Endodermal cell (in vitro differentiated cells): ENCODE results near the gene FEM1B. TPM values are rescaled to one million over a fixed set of nuclear protein-coding genes. Genes with fewer than 3 reads are reported as not detected.

Experiments
- DNase-seq: peaks from one replicate; pipeline ENCODE4 v3.0.0-alpha.2; 2017
- H3K27ac ChIP-seq: 2 replicates; pipeline ENCODE4 v1.5.1; 2013; ENCODE audit warnings: mild to moderate bottlenecking, low read depth, low read length, moderate library complexity
- H3K27me3 ChIP-seq: 2 replicates; pipeline ENCODE4 v1.6.1; 2013; ENCODE audit warnings: mild to moderate bottlenecking, low read length, moderate library complexity; ENCODE audit not compliant: insufficient read depth, control insufficient read depth, poor library complexity, severe bottlenecking
- H3K36me3 ChIP-seq: 2 replicates; pipeline ENCODE4 v1.7.0; 2013; ENCODE audit warnings: mild to moderate bottlenecking, low read length, moderate library complexity; ENCODE audit not compliant: control insufficient read depth, insufficient read depth
- H3K4me1 ChIP-seq: one replicate; pipeline ENCODE4 v1.7.0; 2013; ENCODE audit warnings: low read length; ENCODE audit not compliant: control insufficient read depth, insufficient read depth
- H3K4me3 ChIP-seq: 2 replicates; pipeline ENCODE4 v1.5.1; 2013; ENCODE audit warnings: mild to moderate bottlenecking, low read length, moderate library complexity
- H3K9ac ChIP-seq: 2 replicates; pipeline ENCODE4 v1.6.1; 2013; ENCODE audit warnings: mild to moderate bottlenecking, low read length, moderate library complexity; ENCODE audit not compliant: poor library complexity, severe bottlenecking; ENCODE audit errors: extremely low read depth
- H3K9me3 ChIP-seq: 2 replicates; pipeline ENCODE4 v1.6.1; 2013; ENCODE audit warnings: mild to moderate bottlenecking, low read length, moderate library complexity; ENCODE audit not compliant: control insufficient read depth
- H3K27ac Mint-ChIP-seq: 2 replicates; pipeline ENCODE4 v1.8.0; 2020; ENCODE audit warnings: mixed read lengths
- H3K27me3 Mint-ChIP-seq: 2 replicates; pipeline ENCODE4 v1.8.0; 2021; ENCODE audit warnings: mild to moderate bottlenecking, mixed read lengths; ENCODE audit not compliant: insufficient read depth
- H3K36me3 Mint-ChIP-seq: 2 replicates; pipeline ENCODE4 v1.8.0; 2020; ENCODE audit warnings: low read depth, mixed read lengths
- H3K4me1 Mint-ChIP-seq: 2 replicates; pipeline ENCODE4 v1.8.0; 2020; ENCODE audit warnings: mixed read lengths
- H3K4me3 Mint-ChIP-seq: 2 replicates; pipeline ENCODE4 v1.8.0; 2020; ENCODE audit warnings: mild to moderate bottlenecking, moderate library complexity, mixed read lengths
- H3K9me3 Mint-ChIP-seq: 2 replicates; pipeline ENCODE4 v1.8.0; 2020; ENCODE audit warnings: mild to moderate bottlenecking, mixed read lengths
- CTCF ChIP-seq: fragments of 200-600 bp; sonication (generic); conservative IDR thresholded peaks from 2 replicates; pipeline ENCODE4 v1.5.0; 2021; ENCODE audit warnings: antibody characterized with exemption, mild to moderate bottlenecking
- WGBS, 2 experiments: methylation state at CpG; one replicate each; pipeline versions ENCODE4 v1.1.5 to v1.1.7; 2013; ENCODE audit warnings: missing lambda C conversion rate in 2 of 2, mixed read lengths in 1 of 2; ENCODE audit not compliant: insufficient coverage in 1 of 2, insufficient read length in 1 of 2; 5-methylcytosine and 5-hydroxymethylcytosine counted together
- total RNA-seq, 2 donors: library from RNA; stranded (reverse); fragmentation: NEBNext Ultra II Directional in 1 of 2; extraction: Animal tissue kit (Norgen Biotek cat#: 25700) in 1 of 2; gene quantifications; 2 replicates in 1 of 2; 3 replicates in 1 of 2; pipeline ENCODE4 v1.2.1, GENCODE V29; 2021

Gene FEM1B
- total RNA-seq, 2 donors from 2014 or later: 65.4 to 67.9 TPM

GRCh38 chr15:68289057-68289456, 11.5 kb downstream of the FEM1B start:
- H3K27me3 Mint-ChIP-seq: no peaks in the 10 kb centered on the region
- DNase-seq: no peak
- Histone ChIP-seq H3K27me3 (no peaks in the 10 kb centered on the region), H3K27ac (no peak overlapping the region), H3K36me3 (peaks cover 76% of the 10 kb centered on the region), H3K9me3 (peaks cover 15% of the 10 kb centered on the region), H3K4me1 (peaks cover 3% of the 10 kb centered on the region), H3K4me3 (no peak overlapping the region), H3K9ac (no peak overlapping the region)
- H3K27ac Mint-ChIP-seq: no peak overlapping the region
- H3K9me3 Mint-ChIP-seq: peaks cover 7% of the 10 kb centered on the region
- TF ChIP-seq CTCF: no peak
- WGBS, 2 experiments: 89 to 100% methylated on average over 1 of the region's 2 CpGs
- no peak overlapping the region for H3K4me3 Mint-ChIP-seq
- H3K36me3 Mint-ChIP-seq: peaks cover 39% of the 10 kb centered on the region
- H3K4me1 Mint-ChIP-seq: peaks cover 20% of the 10 kb centered on the region

- no peaks in the 10 kb centered on the region for H3K27me3 ChIP-seq
- H3K4me3 Mint-ChIP-seq: no peak overlapping the region
- peaks cover 3% of the 10 kb centered on the region for H3K4me1 ChIP-seq
- no peak overlapping the region for H3K9ac ChIP-seq
- no peaks in the 10 kb centered on the region for H3K27me3 Mint-ChIP-seq
- no peak for TF ChIP-seq CTCF
- no peak overlapping the region for H3K27ac ChIP-seq
- peaks cover 7% of the 10 kb centered on the region for H3K9me3 ChIP-seq
- H3K4me1 Mint-ChIP-seq: peaks cover 20% of the 10 kb centered on the region
- H3K36me3 Mint-ChIP-seq: peaks cover 33% of the 10 kb centered on the region
- 95 to 96% methylated on average over 12 to 14 of the region's 14 CpGs for WGBS, 2 experiments
- no peak overlapping the region for H3K27ac Mint-ChIP-seq
- H3K9me3 Mint-ChIP-seq: peaks cover 2% of the 10 kb centered on the region
- DNase-seq: no peak
- H3K4me3 ChIP-seq: no peak overlapping the region
- peaks cover 73% of the 10 kb centered on the region for H3K36me3 ChIP-seq
Observed at GRCh38 chr15:68289621-68290352, 12.2 kb downstream of the FEM1B start.

- H3K27me3 ChIP-seq: no peaks in the 10 kb centered on the region
- no peak overlapping the region for H3K4me3 ChIP-seq
- Mint-ChIP-seq H3K27me3 (no peaks in the 10 kb centered on the region), H3K36me3 (peaks cover 24% of the 10 kb centered on the region), H3K4me3 (no peak overlapping the region), H3K4me1 (peaks cover 14% of the 10 kb centered on the region), H3K9me3 (no peaks in the 10 kb centered on the region), H3K27ac (no peak overlapping the region)
- H3K36me3 ChIP-seq: peaks cover 71% of the 10 kb centered on the region
- no peaks in the 10 kb centered on the region for H3K9me3 ChIP-seq
- TF ChIP-seq CTCF: no peak
- 95% methylated on average over 7 to 8 of the region's 8 CpGs for WGBS, 2 experiments
- H3K9ac ChIP-seq: no peak overlapping the region
- H3K4me1 ChIP-seq: no peaks in the 10 kb centered on the region
- no peak overlapping the region for H3K27ac ChIP-seq
- DNase-seq: no peak
Observed at GRCh38 chr15:68290715-68291114, 13.2 kb downstream of the FEM1B start.
